HS-5 (cell line): ENCODE results near the gene TSEN15.
"Not testable (repeated sequence)": the region's sequence is repeated elsewhere in the genome, so short reads cannot be mapped to it uniquely, and the experiment has no call there.

Experiments
- DNase-seq: peaks from one replicate; pipeline ENCODE4 v3.0.0-alpha.2; 2012; ENCODE audit warnings: low read depth

The TSEN15 gene

DNA sequence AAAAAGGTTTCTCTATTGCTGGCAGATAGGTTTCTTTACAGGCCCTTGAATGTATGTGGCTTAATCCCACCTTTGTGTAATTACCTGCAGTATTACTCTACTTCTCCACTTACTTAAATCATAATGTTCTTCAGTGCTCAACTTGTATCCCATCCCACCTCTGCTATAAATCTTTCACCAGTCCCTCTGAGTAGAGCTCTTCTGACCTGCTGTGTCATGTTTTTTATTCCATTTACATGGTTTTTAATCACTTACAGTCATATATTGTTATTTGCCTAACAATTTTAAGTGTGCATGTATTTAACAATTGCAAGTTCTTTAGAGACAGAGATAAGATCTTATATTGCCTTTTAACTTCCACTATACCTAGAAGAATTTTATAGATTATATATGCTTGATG is 2.4 kb downstream of the TSEN15 start:
- DNase-seq: no peak

DNA sequence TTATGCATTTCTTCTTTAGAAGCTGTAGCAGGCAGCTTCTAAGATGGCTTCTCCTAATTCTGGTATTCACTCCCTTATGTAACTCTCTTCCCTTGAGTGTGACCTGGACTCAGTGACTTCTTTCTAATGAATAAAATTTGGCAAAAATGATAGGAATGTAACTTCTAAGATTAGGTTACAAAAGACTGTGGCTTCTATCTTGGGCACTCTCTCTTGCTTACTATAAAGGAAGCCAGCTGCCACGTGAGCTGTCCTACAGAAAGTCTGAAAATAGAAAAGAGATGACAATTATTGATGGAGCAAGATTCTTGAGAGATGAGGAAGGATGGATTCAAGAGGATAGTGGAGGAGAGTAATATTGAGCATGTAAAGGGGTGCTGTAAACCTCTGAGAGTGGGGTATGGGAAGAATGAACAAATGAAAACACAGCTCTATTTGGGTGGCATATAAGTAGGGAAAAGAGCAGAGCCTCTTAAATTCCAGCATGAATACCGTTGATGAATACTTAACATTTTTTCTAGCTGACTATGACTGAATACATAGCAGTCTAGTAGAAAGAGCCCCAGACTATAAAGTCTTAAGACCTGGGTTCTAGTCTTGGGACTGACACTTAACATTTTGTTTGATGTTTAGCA is 5.5 kb downstream of the TSEN15 start:
- DNase-seq: peak; percentile 92

DNA sequence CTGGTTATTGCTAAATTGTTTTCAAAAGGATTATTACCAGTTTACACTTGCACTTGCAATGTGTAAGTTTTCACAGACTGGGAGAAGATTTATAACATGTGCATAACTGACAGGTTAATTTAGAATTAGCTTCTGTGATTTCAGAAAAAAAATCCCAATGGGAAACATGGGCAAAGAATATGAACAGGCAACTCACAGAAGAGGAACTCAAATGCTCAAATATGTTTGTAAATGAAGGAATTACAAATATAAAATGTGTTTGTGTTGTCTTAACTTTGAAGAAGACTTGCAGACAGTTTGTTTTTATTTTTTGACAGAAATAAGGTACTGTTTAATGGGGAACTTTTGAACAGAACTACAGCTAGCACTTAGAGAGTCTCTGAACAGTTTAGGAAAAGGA is 8.4 kb downstream of the TSEN15 start:
- DNase-seq: no peak

- no peak for DNase-seq
Observed at GRCh38 chr1:184060316-184060715, 8.8 kb downstream of the TSEN15 start.

GRCh38 chr1:184061396-184062003 is 10.0 kb downstream of the TSEN15 start:
- DNase-seq: no peak

DNA sequence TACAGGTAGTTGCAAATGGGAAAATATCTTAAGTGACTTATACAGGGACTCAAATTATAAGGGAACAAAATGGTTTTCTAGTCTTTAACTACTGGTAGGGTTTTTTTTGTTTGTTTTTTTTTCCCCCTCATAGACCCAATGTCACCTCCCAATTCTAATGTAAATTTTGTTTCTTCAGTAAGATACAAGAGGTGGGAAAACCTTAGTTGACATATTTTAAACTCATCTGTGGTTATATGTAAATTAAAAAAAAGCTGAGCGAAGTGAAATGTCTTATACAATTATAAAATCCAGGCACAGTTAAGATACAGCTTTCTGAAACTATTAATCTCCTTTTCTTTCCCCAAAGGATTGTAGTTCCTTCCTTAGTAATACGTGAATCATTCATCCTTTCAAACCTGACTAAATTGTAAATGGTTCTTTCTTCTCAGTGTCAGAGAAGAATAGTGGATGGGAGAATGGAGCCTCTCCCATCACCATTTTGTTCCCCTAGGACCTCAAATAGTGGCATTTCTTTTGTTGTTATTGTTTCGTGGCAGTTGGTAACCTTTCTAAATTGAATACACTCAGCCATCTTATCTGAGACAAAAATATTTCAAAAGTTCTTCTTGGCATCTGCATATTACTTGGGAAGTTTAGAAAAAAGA is 11.2 kb downstream of the TSEN15 start:
- no peak for DNase-seq

- no peak for DNase-seq
Observed at GRCh38 chr1:184065559-184065958, 14.0 kb downstream of the TSEN15 start.

DNA sequence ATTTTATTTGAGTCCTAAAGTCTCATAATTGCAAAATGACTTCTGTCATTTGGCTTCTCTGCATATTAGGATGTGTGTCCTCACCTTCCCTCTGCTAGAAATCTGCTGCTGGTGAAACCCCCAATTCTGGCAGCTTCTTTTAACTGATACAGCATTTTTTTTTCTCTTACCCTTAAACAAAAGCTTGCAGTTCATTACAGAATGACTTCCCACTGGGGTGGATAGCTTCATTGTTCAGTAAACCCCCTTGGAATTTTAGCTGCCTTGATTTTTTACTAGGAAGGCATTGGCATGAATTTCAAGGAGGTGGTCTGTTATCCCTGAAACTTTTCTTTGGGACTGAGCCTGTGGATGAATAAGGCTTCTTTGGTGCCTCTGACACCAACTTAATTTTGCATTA is 16.8 kb downstream of the TSEN15 start:
- DNase-seq: no peak

- DNase-seq: no peak
Observed at GRCh38 chr1:184069675-184070074, 18.1 kb downstream of the TSEN15 start.

- no peak for DNase-seq
Observed at GRCh38 chr1:184072376-184072775, 20.8 kb downstream of the TSEN15 start.

GRCh38 chr1:184074383-184074782 is 22.9 kb downstream of the TSEN15 start:
- no peak for DNase-seq

DNA sequence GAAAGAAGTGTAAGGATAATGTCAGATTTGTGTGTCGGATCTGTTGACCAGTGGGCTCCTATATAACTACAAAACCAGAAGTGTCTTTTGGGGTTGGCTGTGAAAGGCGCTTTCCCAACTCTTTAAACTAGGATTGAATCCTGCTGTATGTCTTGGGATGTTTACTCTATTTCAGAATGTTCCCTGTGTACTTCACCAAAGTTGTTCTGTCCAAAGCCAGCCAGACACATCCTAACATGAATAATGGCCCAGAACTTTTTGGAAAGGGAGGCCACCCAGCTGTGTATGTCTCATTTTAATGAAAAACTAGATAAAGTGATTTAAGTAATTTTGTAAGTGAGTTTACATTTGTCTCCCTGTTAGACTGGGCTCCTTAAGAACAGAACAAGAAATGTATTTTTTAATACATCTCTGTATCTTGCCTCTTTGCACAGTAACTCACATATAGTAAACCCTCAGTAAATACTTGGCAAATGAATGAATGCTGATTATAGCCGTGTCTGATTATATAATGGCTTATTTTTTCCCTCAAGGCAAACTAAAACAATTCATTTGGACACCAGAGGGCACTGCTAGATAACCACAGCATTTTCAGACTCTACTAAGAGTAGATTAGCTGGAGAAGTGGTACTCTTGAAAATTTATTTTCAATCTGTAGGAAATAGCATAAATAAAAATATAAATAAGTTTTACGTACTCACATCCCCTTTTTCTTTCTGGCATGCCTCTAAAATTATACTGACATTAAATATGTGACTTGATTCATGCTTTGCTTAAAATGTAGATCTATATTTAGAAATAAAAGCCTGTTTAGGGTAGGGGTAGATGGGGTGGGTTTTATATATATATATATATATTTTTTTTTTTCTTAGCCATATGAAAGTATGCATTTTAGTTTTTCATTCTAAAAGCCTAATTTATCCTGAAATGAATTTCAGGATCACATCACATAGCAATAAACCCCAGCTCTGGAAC is 23.8 kb downstream of the TSEN15 start:
- peak; percentile 37 for DNase-seq

GRCh38 chr1:184078564-184079249 is 27.2 kb downstream of the TSEN15 start:
- DNase-seq: no peak

DNA sequence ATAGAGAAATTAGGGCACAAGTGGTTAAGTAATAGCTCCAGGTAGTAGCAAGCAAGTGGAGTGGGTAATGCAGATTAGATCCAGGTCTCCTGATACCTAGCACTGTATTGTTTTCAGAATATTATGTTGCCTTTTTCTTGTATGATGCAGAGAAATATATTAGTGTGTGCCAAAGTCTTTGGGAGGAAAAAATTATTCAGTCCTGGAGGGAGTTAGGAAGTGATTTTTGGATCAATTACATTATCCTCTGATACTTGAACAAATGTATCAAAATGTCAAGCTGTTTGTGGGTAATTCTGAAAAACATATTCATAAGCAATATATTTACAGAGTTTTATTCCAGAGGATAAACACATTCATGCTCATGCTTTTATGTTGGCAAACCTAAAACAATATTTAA is 28.8 kb downstream of the TSEN15 start:
- DNase-seq: no peak

DNA sequence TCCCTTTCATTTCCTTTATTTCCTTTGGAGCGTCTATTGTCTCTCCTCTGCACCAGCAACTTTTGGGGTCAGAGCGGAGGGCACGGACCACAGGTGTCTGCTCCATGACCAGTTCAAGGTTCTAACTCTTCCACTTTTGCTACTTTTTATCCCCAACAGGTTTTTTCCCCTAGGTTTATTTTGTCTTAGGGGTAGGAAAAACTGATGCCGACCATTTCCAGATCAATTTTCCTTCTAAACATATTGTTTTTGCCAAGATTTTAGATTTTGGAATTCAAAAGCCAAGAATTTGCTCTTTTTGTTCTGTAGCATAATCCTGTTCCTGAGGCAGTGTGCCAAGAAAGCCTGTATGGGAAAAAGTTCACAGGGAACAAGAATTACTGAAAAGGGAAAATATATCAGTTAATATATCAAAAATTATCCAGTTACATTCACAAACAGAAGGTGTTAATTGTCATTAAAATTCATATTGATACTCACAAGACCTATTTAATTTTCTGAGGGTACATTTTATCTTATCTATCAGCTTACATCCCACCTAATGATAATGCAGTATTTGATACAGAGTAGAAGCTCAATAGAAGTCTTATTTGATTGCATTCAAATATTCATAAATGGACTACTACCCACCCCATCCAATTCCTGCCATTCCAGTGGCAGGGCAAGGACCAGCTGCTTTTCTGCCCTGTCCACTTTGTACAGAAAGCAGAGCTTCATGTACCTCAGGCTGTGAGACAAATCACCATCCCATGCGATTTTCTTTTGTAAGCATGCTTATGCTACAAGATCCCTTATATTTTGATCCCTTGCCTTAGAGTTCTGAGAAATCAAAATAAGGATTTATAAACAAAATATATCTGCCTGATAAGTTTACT is 31.2 kb downstream of the TSEN15 start:
- DNase-seq: no peak

DNA sequence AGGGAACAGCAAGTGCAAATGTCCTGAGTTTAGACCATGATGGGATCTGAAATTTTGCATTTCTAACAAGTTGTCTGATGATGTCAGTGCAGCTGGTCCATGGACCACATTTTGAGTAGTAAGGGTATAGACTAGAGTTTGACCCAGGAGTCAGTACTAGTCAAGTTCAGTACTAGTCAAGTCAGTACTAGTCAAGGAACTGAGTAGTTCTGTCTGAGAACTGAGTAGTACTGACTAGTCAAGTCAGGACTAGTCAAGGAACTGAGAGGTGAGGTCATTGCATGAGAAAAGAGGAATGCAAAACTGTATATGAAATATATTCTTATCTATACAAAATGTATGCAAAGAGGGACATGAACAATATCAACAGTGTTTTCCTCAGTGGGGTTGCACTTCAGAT is 34.1 kb downstream of the TSEN15 start:
- DNase-seq: no peak

DNA sequence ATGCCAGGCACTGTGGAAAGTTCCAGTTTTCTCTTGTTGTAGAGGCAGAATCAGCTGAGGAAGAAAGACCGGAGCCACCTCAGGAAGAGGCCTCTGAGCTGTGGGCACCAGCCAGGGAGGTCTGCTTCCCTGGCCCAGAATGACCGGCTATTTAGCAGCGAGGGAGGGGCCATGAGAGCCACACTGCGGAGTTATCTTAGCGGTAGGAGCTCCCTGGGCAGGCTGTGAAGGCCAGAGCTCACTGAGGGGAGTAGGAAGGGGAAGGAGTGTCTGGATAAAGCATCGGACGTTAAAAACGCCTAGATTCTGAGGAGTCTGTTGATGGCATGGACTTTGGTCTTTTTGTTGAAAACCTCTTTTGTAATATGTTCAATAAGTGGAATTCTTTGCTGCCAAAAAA is 36.5 kb downstream of the TSEN15 start:
- no peak for DNase-seq

- DNase-seq: no peak
Observed at GRCh38 chr1:184093071-184093470, 41.5 kb downstream of the TSEN15 start.

DNA sequence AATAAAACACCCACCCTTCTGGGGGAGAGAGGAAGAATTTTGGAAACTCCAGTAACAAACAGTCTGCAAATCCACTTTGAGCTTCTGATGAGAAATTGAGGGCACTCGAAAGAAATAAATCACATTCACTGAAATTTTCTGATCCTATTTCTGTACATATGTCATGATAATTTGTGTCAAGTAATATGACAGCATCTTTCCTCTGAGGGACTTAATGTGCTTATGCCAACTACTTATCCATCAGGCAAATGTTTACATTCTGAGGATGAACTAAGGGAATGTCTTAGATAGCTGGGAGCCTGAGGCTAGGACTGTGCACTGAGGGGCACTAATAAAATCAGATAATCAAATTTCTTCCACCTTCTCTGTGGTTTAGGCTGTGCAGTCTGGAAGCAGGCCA is 44.5 kb downstream of the TSEN15 start:
- DNase-seq: no peak

DNA sequence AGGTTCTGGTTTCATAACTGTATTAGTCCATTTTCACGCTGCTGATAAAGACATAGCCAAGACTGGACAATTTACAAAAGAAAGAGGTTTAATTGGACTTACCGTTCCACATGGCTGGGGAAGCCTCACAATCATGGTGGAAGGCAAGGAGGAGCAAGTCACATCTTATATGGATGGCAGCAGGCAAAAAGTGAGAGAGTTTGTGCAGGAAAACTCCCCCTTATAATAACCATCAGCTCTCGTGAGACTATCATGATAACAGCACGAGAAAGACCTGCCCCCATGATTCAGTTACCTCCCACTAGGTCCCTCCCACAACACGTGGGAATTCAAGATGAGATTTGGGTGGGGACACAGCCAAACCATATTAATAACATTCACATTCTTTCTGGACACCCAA is 45.0 kb downstream of the TSEN15 start:
- DNase-seq: not testable (repeated sequence)

GRCh38 chr1:184101141-184101540 is 49.6 kb downstream of the TSEN15 start:
- no peak for DNase-seq
